Thyroid gland (tissue), 4 donors: ENCODE data around the gene AP3B1.

Experiments
- CTCF ChIP-seq, 6 experiments: fragments of 200-600 bp in 3 of 6; fragments of 450-650 bp in 3 of 6; sonication (generic) in 3 of 6; IDR thresholded peaks; one replicate each; pipeline ENCODE4 v1.5.1; 2016 to 2019; ENCODE audit warnings: antibody characterized with exemption in 6 of 6, mild to moderate bottlenecking in 2 of 6, inconsistent platforms in 1 of 6, moderate library complexity in 1 of 6
- POLR2A ChIP-seq, 2 donors: fragments of 450-650 bp; IDR thresholded peaks; one replicate each; pipeline ENCODE4 v1.6.1; 2017; ENCODE audit warnings: antibody characterized with exemption in 2 of 2, mild to moderate bottlenecking in 2 of 2, moderate library complexity in 1 of 2

- TF ChIP-seq CTCF (IDR thresholded peaks at IDR 0.05) (no peak), POLR2A (IDR thresholded peaks at IDR 0.05) (no peak)
These were observed 111.7 kb downstream of the AP3B1 start for GRCh38 chr5:78182838-78183237.
